D721Med (cell line): ENCODE data around the gene NAP1L4.

ENCODE experiments used
- DNase-seq: peaks from one replicate; pipeline ENCODE4 v3.0.0; 2011; ENCODE audit warnings: low spot score; ENCODE audit not compliant: insufficient read length
- FAIRE-seq: peaks from 2 replicates; lab custom pipeline; 2011; peaks lifted over from hg19 to GRCh38; lab: Jason Lieb, UNC
- CTCF ChIP-seq: IDR thresholded peaks from 2 replicates; pipeline ENCODE4 v1.5.1; 2012; ENCODE audit warnings: mild to moderate bottlenecking, control low read depth; ENCODE audit not compliant: insufficient read depth; ENCODE audit errors: missing control alignments

The NAP1L4 gene

GRCh38 chr11:3018596-3018995 is 26.5 kb upstream of the NAP1L4 start:
- DNase-seq (no peak), FAIRE-seq (no peak)
- no peak for TF ChIP-seq CTCF

GRCh38 chr11:3016861-3017260 is 24.7 kb upstream of the NAP1L4 start:
- TF ChIP-seq CTCF = no peak
- DNase-seq = no peak
- no peak for FAIRE-seq

- no peak for TF ChIP-seq CTCF
- no peak for DNase-seq
- no peak for FAIRE-seq
These were observed 23.7 kb upstream of the NAP1L4 start for GRCh38 chr11:3015796-3016195.

- FAIRE-seq (no peak), DNase-seq (no peak)
- no peak for TF ChIP-seq CTCF
These were observed 22.8 kb upstream of the NAP1L4 start for GRCh38 chr11:3014943-3015342.

- FAIRE-seq (no peak), DNase-seq (no peak)
- no peak for TF ChIP-seq CTCF
These were observed 22.2 kb upstream of the NAP1L4 start for GRCh38 chr11:3014057-3014938.

- FAIRE-seq (no peak), DNase-seq (no peak)
- TF ChIP-seq CTCF = no peak
These were observed 20.1 kb upstream of the NAP1L4 start for GRCh38 chr11:3011891-3012885.
